A673 (cell line): ENCODE results near the gene IL1RL1. TPM values are rescaled to one million over a fixed set of nuclear protein-coding genes. Genes with fewer than 3 reads are reported as not detected.

ENCODE experiments used
- BruUV-seq: library from RNA; stranded (reverse); fragments of 400-500 nt; replicated peaks from 2 replicates; lab custom pipeline; 2021; lab: Mats Ljungman, UMichigan
- CTCF ChIA-PET: fragments of 300-600 bp; sonication (Branson Sonifier 250); formaldehyde crosslinking; loops from one replicate; lab custom pipeline; 2022; ENCODE audit warnings: antibody characterized with exemption; lab: Charles Lee
- POLR2A ChIA-PET: fragments of 300-600 bp; sonication (Branson Sonifier 250); formaldehyde crosslinking; loops from one replicate; lab custom pipeline; 2022; ENCODE audit warnings: antibody characterized with exemption; ENCODE audit not compliant: low non-redundant PET; lab: Charles Lee
- DNase-seq: peaks from one replicate; pipeline ENCODE4 v3.0.0-alpha.2; 2015; ENCODE audit warnings: low spot score
- H3K27ac ChIP-seq: fragments of 200-600 bp; sonication (generic); 2 replicates; pipeline ENCODE4 v1.5.1; 2016; ENCODE audit warnings: mixed run types, low read depth, mild to moderate bottlenecking, mixed read lengths, antibody characterized with exemption, low read length; ENCODE audit not compliant: poor library complexity, severe bottlenecking
- H3K27me3 ChIP-seq: fragments of 200-600 bp; sonication (generic); replicated peaks from 2 replicates; pipeline ENCODE4 v1.6.1; 2017; ENCODE audit warnings: mixed run types, low read depth, mild to moderate bottlenecking, mixed read lengths, antibody characterized with exemption, low read length; ENCODE audit not compliant: insufficient read depth, poor library complexity
- H3K36me3 ChIP-seq: fragments of 200-600 bp; sonication (generic); 2 replicates; pipeline ENCODE4 v1.6.1; 2016; ENCODE audit warnings: mixed run types, mild to moderate bottlenecking, mixed read lengths, antibody characterized with exemption, low read length; ENCODE audit not compliant: insufficient read depth, poor library complexity, severe bottlenecking
- H3K4me1 ChIP-seq: fragments of 200-600 bp; sonication (generic); 2 replicates; pipeline ENCODE4 v1.6.1; 2017; ENCODE audit warnings: mixed run types, mild to moderate bottlenecking, mixed read lengths, antibody characterized with exemption, low read length; ENCODE audit not compliant: insufficient read depth, poor library complexity, severe bottlenecking
- H3K4me3 ChIP-seq: fragments of 200-600 bp; sonication (generic); 2 replicates; pipeline ENCODE4 v1.5.1; 2016; ENCODE audit warnings: low read depth, mixed run types, mild to moderate bottlenecking, mixed read lengths, low read length; ENCODE audit not compliant: poor library complexity, severe bottlenecking
- H3K9me3 ChIP-seq: fragments of 200-600 bp; sonication (generic); 2 replicates; pipeline ENCODE4 v1.6.1; 2016; ENCODE audit warnings: mixed run types, low read depth, mild to moderate bottlenecking, mixed read lengths, antibody characterized with exemption, low read length; ENCODE audit not compliant: poor library complexity, severe bottlenecking
- EZH2 ChIP-seq: fragments of 200-600 bp; sonication (generic); IDR thresholded peaks from 2 replicates; pipeline ENCODE4 v1.6.1; 2017; ENCODE audit warnings: borderline replicate concordance, low read depth, mild to moderate bottlenecking, mixed read lengths, antibody characterized with exemption, low read length; ENCODE audit not compliant: poor library complexity, severe bottlenecking
- intact Hi-C: fragments of 100-400 bp; cut with micrococcal nuclease; formaldehyde crosslinking; loops from one replicate; pipeline ENCODE4 v1.10.0; 2022; ENCODE audit not compliant: unreplicated experiment
- total RNA-seq: library from RNA; stranded (reverse); gene quantifications from 2 replicates; pipeline ENCODE4 v1.2.3, GENCODE V29; 2021
- TF ChIP-seq, protein P1 (sequence below): fragments of 300-800, 200-600 bp; sonication (generic); conservative IDR thresholded peaks from 2 replicates; pipeline ENCODE4 v1.5.1; 2017; ENCODE audit warnings: low read depth, mild to moderate bottlenecking, antibody characterized with exemption, low read length, moderate library complexity, mixed read lengths

IL1RL1 gene
- total RNA-seq, 1 experiment from 2014 or later = not detected

DNA sequence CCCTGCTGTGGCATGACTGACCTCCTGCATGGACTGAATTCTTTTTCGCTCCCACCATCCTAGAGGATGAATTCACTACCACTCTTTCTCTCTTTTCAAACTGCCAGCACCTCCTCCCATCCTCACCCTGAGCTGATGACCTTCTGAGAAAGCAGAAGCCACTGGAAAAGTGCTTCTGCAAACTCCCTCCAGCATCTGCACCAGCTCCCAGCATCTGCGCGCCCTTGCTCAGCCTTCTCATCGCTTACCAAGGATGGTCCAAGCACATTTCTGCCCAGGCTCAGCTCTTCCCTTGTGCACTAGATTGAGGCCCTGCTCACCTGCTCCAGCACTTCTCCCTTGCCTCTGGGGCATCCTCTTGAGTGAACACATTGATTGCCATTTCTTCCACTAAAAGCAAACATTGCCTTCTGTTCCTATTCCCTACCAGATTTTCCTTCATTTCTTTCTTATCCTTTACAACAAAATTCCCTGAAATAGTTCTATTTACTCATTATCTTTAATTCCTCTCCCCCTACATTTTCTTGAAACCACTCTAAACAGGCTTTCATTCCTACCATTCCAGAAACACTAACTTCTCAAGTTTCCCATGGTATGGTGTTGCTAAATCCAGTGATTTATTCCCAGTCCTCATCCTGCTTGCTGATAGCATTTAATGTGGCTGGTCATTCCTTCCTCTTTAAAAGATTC lies 42.7 kb upstream of the IL1RL1 start:
- no TSS peak for BruUV-seq
- peaks cover 23% of the 10 kb centered on the region for H3K27me3 ChIP-seq
- intact Hi-C loops = no loop called here
- ChIA-PET POLR2A (no interaction called here), CTCF (no interaction called here)
- no peak overlapping the region for H3K27ac ChIP-seq
- DNase-seq = no peak
- no peaks in the 10 kb centered on the region for H3K9me3 ChIP-seq
- no peaks in the 10 kb centered on the region for H3K4me1 ChIP-seq
- no peak for TF ChIP-seq EZH2
- TF ChIP-seq, protein P1, sequence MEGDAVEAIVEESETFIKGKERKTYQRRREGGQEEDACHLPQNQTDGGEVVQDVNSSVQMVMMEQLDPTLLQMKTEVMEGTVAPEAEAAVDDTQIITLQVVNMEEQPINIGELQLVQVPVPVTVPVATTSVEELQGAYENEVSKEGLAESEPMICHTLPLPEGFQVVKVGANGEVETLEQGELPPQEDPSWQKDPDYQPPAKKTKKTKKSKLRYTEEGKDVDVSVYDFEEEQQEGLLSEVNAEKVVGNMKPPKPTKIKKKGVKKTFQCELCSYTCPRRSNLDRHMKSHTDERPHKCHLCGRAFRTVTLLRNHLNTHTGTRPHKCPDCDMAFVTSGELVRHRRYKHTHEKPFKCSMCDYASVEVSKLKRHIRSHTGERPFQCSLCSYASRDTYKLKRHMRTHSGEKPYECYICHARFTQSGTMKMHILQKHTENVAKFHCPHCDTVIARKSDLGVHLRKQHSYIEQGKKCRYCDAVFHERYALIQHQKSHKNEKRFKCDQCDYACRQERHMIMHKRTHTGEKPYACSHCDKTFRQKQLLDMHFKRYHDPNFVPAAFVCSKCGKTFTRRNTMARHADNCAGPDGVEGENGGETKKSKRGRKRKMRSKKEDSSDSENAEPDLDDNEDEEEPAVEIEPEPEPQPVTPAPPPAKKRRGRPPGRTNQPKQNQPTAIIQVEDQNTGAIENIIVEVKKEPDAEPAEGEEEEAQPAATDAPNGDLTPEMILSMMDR = no peak
- H3K36me3 ChIP-seq = no peaks in the 10 kb centered on the region
- no peak overlapping the region for H3K4me3 ChIP-seq

DNA sequence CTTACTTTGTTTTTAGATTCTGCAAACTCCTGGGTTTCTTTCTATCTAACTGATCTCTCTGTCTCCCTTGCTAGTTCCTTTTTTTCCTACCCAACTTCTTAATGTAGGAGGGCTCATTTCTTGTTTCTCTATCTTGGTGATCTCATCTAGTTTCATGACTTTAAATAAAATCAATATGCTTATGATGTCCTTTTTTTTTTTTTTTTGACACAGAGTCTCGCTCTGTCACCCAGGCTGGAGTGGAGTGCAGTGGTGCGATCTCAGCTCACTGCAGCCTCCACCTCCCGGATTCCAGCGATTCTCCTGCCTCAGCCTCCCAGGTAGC lies 42.2 kb upstream of the IL1RL1 start:
- Histone ChIP-seq H3K27ac (no peak overlapping the region), H3K4me3 (no peak overlapping the region), H3K36me3 (no peaks in the 10 kb centered on the region), H3K4me1 (no peaks in the 10 kb centered on the region), H3K9me3 (no peaks in the 10 kb centered on the region), H3K27me3 (peaks cover 23% of the 10 kb centered on the region)
- DNase-seq = no peak
- ChIA-PET CTCF (no interaction called here), POLR2A (no interaction called here)
- no TSS peak for BruUV-seq
- intact Hi-C loops = no loop called here
- TF ChIP-seq, protein P1 = no peak
- TF ChIP-seq EZH2 = no peak

DNA sequence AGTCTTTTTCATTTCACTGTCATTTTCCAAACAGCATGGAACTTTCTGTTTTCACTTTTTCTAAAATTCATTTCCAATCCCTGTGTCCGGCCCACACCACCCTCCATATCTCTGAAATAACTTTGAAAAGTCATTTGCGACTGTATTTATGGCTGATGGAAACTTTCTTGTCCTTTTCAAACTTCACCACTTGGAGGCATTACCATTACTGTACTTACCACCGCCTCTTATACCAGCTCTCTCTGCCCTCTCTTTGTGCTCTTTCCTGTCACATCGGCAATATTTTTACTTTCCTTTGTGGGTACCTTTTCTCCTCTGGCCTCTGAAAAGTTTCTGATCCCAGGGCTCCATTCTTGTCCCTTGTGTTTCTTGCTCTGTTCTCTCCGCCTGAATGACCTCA lies 39.5 kb upstream of the IL1RL1 start:
- H3K36me3 ChIP-seq = no peaks in the 10 kb centered on the region
- BruUV-seq = no TSS peak
- no peak overlapping the region for H3K27ac ChIP-seq
- intact Hi-C loops = no loop called here
- H3K9me3 ChIP-seq = no peaks in the 10 kb centered on the region
- DNase-seq = no peak
- CTCF ChIA-PET = no interaction called here
- POLR2A ChIA-PET = no interaction called here
- TF ChIP-seq EZH2 = no peak
- TF ChIP-seq, protein P1 = no peak
- H3K4me3 ChIP-seq = no peak overlapping the region
- no peaks in the 10 kb centered on the region for H3K4me1 ChIP-seq
- peaks cover 23% of the 10 kb centered on the region for H3K27me3 ChIP-seq
